Astrocyte of the cerebellum (primary cell): Measurements from ENCODE around the gene CATSPERD.
"Not testable (repeated sequence)": the region's sequence is repeated elsewhere in the genome, so short reads cannot be mapped to it uniquely, and the experiment has no call there.

Experiments
- DNase-seq: peaks from one replicate; pipeline ENCODE4 v3.0.0-alpha.2; 2011; ENCODE audit warnings: low read depth
- H3K4me3 ChIP-seq: 2 replicates; pipeline ENCODE4 v1.5.1; 2011; ENCODE audit warnings: mild to moderate bottlenecking, low read depth, low read length, moderate library complexity
- CTCF ChIP-seq: IDR thresholded peaks from 2 replicates; pipeline ENCODE4 v1.5.1; 2012; ENCODE audit warnings: low read length, low read depth, moderate library complexity, mild to moderate bottlenecking; ENCODE audit errors: missing control alignments
- in situ Hi-C: cut with HindIII; loops from 2 replicates; pipeline ENCODE4 v1.10.0; 2017; ENCODE audit warnings: low sequenced_read_pairs

CATSPERD gene

GRCh38 chr19:5767949-5768348 lies 47.5 kb downstream of the CATSPERD start:
- H3K4me3 ChIP-seq: no peak overlapping the region
- no peak for DNase-seq
- no peak for TF ChIP-seq CTCF
- in situ Hi-C loops: no loop called here

- no peak overlapping the region for H3K4me3 ChIP-seq
- DNase-seq: no peak
- no peak for TF ChIP-seq CTCF
- in situ Hi-C loops: no loop called here
These were observed 52.0 kb downstream of the CATSPERD start for GRCh38 chr19:5772416-5772815.

GRCh38 chr19:5773276-5773675 lies 52.8 kb downstream of the CATSPERD start:
- in situ Hi-C loops: no loop called here
- no peak for DNase-seq
- H3K4me3 ChIP-seq: no peak overlapping the region
- TF ChIP-seq CTCF: no peak

GRCh38 chr19:5774921-5775320 lies 54.5 kb downstream of the CATSPERD start:
- no peak overlapping the region for H3K4me3 ChIP-seq
- in situ Hi-C loops: no loop called here
- DNase-seq: no peak
- TF ChIP-seq CTCF: no peak

- TF ChIP-seq CTCF: no peak
- in situ Hi-C loops: no loop called here
These were observed 55.4 kb downstream of the CATSPERD start for GRCh38 chr19:5775668-5776309.

GRCh38 chr19:5778402-5778801 lies 58.0 kb downstream of the CATSPERD start:
- no peak for TF ChIP-seq CTCF
- in situ Hi-C loops: no loop called here
- H3K4me3 ChIP-seq: no peak overlapping the region

More at GRCh38 chr19:5775668-5776309, 55.4 kb downstream of the CATSPERD start:
- H3K4me3 ChIP-seq: no peak overlapping the region
- no peak for DNase-seq

GRCh38 chr19:5780916-5781315 lies 60.5 kb downstream of the CATSPERD start:
- in situ Hi-C loops, H3K4me3 ChIP-seq, DNase-seq: not testable (repeated sequence)

More at GRCh38 chr19:5778402-5778801, 58.0 kb downstream of the CATSPERD start:
- DNase-seq: no peak
